ENCODE measurements around the gene LDB2.

Gene LDB2

DNA sequence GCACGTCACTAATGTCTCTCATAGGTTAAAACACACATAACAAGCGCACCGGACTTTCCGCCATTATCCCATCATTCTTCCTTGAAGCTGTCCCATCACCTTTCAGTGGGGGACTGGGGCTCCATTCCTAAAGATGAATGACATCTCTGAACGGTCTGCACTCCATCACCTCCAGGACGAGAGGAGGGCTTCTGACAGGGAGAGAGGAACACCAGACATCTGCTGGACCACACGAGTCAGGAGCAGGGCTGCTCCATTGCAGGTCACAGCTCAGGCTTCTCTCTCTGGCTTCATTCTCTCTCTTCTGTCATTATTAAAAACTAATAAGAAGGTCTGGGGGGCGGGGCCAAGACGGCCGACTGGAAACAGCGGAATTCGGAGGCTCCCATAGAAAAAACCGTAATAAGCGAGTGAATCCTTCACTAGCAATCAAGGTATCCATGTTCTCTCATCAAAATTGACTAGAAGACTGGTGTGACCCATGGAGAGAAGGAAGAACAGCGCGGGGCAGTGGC lies 289.8 kb downstream of the LDB2 start:
- H3K36me3 ChIP-seq: no peaks in the 10 kb centered on the region
- no peak for DNase-seq
- TF ChIP-seq, protein P1, sequence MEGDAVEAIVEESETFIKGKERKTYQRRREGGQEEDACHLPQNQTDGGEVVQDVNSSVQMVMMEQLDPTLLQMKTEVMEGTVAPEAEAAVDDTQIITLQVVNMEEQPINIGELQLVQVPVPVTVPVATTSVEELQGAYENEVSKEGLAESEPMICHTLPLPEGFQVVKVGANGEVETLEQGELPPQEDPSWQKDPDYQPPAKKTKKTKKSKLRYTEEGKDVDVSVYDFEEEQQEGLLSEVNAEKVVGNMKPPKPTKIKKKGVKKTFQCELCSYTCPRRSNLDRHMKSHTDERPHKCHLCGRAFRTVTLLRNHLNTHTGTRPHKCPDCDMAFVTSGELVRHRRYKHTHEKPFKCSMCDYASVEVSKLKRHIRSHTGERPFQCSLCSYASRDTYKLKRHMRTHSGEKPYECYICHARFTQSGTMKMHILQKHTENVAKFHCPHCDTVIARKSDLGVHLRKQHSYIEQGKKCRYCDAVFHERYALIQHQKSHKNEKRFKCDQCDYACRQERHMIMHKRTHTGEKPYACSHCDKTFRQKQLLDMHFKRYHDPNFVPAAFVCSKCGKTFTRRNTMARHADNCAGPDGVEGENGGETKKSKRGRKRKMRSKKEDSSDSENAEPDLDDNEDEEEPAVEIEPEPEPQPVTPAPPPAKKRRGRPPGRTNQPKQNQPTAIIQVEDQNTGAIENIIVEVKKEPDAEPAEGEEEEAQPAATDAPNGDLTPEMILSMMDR (IDR thresholded peaks at IDR 0.05): no peak
- no peaks in the 10 kb centered on the region for H3K27me3 ChIP-seq
- no peak overlapping the region for H3K4me3 ChIP-seq
- H3K9me3 ChIP-seq: no peaks in the 10 kb centered on the region
- H3K27ac ChIP-seq: no peak overlapping the region
- no peaks in the 10 kb centered on the region for H3K4me1 ChIP-seq
- intact Hi-C loops (cut with DNase I; ENCODE audit: low total_unique reads): no loop called here

DNA sequence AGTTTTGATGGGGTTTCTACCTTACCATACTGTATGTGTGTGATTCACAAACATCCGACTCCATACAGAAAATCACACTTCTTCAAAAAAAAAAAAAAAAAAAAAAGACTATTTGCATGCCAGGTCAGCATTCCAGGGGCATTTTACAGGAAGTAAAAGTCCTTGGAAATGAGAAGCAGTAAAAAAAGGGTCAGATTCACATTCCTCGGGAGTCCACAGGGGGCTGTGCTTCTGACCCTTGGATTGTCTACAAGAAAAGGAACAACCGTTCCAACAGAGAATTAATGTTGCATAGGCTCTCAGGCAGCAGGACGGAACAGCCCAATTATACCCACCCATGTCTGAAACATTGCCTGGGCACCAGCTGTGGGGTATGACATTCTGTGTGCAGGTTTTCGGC lies 290.3 kb downstream of the LDB2 start:
- no peak for DNase-seq
- no peaks in the 10 kb centered on the region for H3K27me3 ChIP-seq
- intact Hi-C loops (cut with DNase I; ENCODE audit: low total_unique reads): no loop called here
- no peaks in the 10 kb centered on the region for H3K9me3 ChIP-seq
- TF ChIP-seq, protein P1 (IDR thresholded peaks at IDR 0.05): no peak
- H3K36me3 ChIP-seq: no peaks in the 10 kb centered on the region
- no peaks in the 10 kb centered on the region for H3K4me1 ChIP-seq
- no peak overlapping the region for H3K27ac ChIP-seq
- H3K4me3 ChIP-seq: no peak overlapping the region

DNA sequence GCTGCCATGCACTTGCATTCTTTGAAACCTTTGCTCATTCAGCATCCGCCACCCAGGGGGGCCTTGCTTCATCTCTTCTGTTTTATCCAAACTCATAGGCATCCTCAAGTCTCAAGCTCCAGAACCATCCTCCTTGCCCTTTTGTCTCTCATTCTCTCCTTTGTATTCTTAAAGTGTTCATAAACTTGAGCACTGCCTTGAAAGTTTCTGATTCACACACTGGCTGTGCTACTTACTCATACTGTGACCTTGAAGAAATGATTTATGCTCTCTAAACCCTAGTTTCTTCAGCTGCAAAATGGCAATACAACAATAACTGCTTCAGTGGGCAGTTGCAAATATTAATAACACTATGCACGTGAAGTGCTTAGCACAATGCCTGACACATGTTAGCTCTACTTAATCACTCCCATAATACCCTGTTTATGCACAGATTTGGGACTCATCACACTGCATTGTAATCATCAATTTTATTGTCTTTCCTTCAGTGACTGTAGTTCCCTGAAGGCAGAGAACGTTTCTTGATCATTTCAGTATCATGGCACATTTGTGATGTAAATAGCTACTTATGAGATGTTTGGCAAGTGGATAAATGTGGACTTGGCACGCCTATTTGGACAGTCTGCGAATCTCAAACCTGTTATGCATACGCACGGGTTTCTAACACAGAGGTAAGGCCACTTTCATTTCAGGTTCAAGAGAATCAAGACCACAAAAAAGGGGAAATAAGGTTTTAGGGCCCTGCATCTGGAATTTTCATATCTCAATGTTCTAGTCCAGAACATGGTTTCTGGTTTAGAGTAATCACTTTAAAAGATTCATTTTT lies 291.0 kb downstream of the LDB2 start:
- H3K27me3 ChIP-seq: no peaks in the 10 kb centered on the region
- intact Hi-C loops (cut with DNase I; ENCODE audit: low total_unique reads): no loop called here
- no peak overlapping the region for H3K27ac ChIP-seq
- DNase-seq: no peak
- no peaks in the 10 kb centered on the region for H3K36me3 ChIP-seq
- H3K4me1 ChIP-seq: no peaks in the 10 kb centered on the region
- TF ChIP-seq, protein P1 (IDR thresholded peaks at IDR 0.05): no peak
- H3K4me3 ChIP-seq: no peak overlapping the region
- no peaks in the 10 kb centered on the region for H3K9me3 ChIP-seq

DNA sequence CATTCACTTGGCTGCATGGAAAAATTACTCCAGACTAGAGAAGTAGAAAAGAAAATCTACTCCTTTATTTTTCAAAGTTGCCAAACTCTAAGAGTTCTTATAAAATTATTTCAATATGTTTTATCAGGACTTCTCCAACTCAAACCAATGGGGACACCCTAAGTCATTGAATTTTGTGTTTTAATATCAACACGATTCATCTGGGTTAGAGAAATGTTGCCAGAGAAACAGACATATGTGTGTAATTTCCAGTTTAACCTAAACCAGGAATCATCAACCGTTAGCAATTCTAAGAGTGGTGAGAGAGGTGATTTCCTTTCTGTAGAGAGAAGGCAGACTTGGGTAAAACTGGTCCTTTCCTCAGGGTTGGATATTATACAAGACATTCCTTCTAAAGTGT lies 291.8 kb downstream of the LDB2 start:
- TF ChIP-seq, protein P1 (IDR thresholded peaks at IDR 0.05): no peak
- DNase-seq: no peak
- Histone ChIP-seq H3K27me3 (no peaks in the 10 kb centered on the region), H3K9me3 (no peaks in the 10 kb centered on the region), H3K36me3 (no peaks in the 10 kb centered on the region), H3K27ac (no peak overlapping the region), H3K4me1 (no peaks in the 10 kb centered on the region), H3K4me3 (no peak overlapping the region)
- intact Hi-C loops (cut with DNase I; ENCODE audit: low total_unique reads): no loop called here

DNA sequence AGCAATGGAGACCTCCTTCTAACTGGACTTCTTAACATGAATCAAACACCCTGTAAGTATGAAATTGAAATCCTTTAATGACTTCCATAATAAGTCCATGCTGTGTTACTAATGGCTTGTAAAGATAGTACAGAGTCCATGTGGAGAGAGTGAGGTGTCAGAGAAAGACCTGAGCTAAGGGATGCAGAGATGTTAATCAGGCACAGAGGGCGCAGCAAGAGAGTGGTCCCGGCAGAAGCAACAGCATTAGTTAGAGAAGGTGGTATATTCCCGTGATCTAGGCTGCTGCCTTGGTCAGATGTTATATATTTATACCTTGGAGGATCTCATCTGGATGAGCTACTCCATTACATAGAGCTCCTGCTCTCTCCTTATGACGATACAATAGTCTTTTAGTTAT lies 295.3 kb downstream of the LDB2 start:
- intact Hi-C loops (cut with DNase I; ENCODE audit: low total_unique reads): no loop called here
- Histone ChIP-seq H3K9me3 (no peaks in the 10 kb centered on the region), H3K4me1 (no peaks in the 10 kb centered on the region), H3K36me3 (no peaks in the 10 kb centered on the region), H3K27me3 (no peaks in the 10 kb centered on the region), H3K27ac (no peak overlapping the region), H3K4me3 (no peak overlapping the region)
- DNase-seq: no peak
- TF ChIP-seq, protein P1 (IDR thresholded peaks at IDR 0.05): no peak
